NB4 (cell line): ENCODE data around the gene CALHM1.
"Not testable (repeated sequence)": the region's sequence is repeated elsewhere in the genome, so short reads cannot be mapped to it uniquely, and the experiment has no call there.

Source experiments
- DNase-seq: peaks from one replicate; pipeline ENCODE4 v3.0.0; 2010; ENCODE audit warnings: low read depth
- H3K4me3 ChIP-seq: one replicate; pipeline ENCODE4 v1.5.1; 2011; ENCODE audit warnings: mild to moderate bottlenecking, low read depth, low read length, moderate library complexity
- CTCF ChIP-seq: IDR thresholded peaks from one replicate; pipeline ENCODE4 v1.5.1; 2012; ENCODE audit warnings: low read depth, low read length
- MAX ChIP-seq: IDR thresholded peaks from 2 replicates; pipeline ENCODE4 v1.6.1; 2011; ENCODE audit warnings: low read depth, low read length
- MYC ChIP-seq: IDR thresholded peaks from 2 replicates; pipeline ENCODE4 v1.6.1; 2011; ENCODE audit warnings: low read depth, low read length
- POLR2A ChIP-seq: IDR thresholded peaks from 2 replicates; pipeline ENCODE4 v1.6.1; 2011; ENCODE audit warnings: mild to moderate bottlenecking; ENCODE audit not compliant: insufficient read length; ENCODE audit errors: extremely low read depth

Gene CALHM1

GRCh38 chr10:103458720-103459119 lies at the start of gene CALHM1:
Gene CALHM1 (minus strand): TSS chr10:103458900. CDS start chr10:103458751, 149 bp downstream.
- H3K4me3 ChIP-seq, result no peak within 1 kb of the TSS
- DNase-seq, result peak; percentile 60
- no peak for TF ChIP-seq MYC
- no peak for TF ChIP-seq CTCF
- no peak for TF ChIP-seq MAX
- TF ChIP-seq POLR2A, result no peak

- no peak overlapping the region for H3K4me3 ChIP-seq
- peak; percentile 21 for DNase-seq
- TF ChIP-seq CTCF, result peak; percentile 8
- TF ChIP-seq MAX, result no peak
Observed at GRCh38 chr10:103507235-103508191, 48.8 kb upstream of the CALHM1 start.

- DNase-seq, result no peak
- TF ChIP-seq MYC (no peak), POLR2A (no peak), MAX (no peak), CTCF (no peak)
- H3K4me3 ChIP-seq, result no peak overlapping the region
Observed at GRCh38 chr10:103506061-103506460, 47.4 kb upstream of the CALHM1 start.

- peak; percentile 96 for DNase-seq
- TF ChIP-seq MYC, result peak; percentile 90
- TF ChIP-seq CTCF, result no peak
- no peak for TF ChIP-seq POLR2A
- peak; percentile 91 for TF ChIP-seq MAX
- H3K4me3 ChIP-seq, result no peak overlapping the region
Observed at GRCh38 chr10:103504181-103504783, 45.6 kb upstream of the CALHM1 start.

GRCh38 chr10:103503777-103504176 lies 45.1 kb upstream of the CALHM1 start:
- not testable (repeated sequence) for DNase-seq, H3K4me3 ChIP-seq

- DNase-seq, result no peak
Observed at GRCh38 chr10:103502849-103503660, 44.4 kb upstream of the CALHM1 start.

More at GRCh38 chr10:103502849-103503660, 44.4 kb upstream of the CALHM1 start:
- no peak overlapping the region for H3K4me3 ChIP-seq
- TF ChIP-seq MYC, result no peak
- no peak for TF ChIP-seq CTCF
- TF ChIP-seq POLR2A, result no peak
- no peak for TF ChIP-seq MAX
